ENCODE measurements around the gene GEMIN4. TPM values are rescaled to one million over a fixed set of nuclear protein-coding genes. Genes with fewer than 3 reads are reported as not detected.
"Not testable (repeated sequence)": the region's sequence is repeated elsewhere in the genome, so short reads cannot be mapped to it uniquely, and the experiment has no call there.

Gene GEMIN4
- total RNA-seq, 1 donor from 2014 or later: 18.4 TPM

DNA sequence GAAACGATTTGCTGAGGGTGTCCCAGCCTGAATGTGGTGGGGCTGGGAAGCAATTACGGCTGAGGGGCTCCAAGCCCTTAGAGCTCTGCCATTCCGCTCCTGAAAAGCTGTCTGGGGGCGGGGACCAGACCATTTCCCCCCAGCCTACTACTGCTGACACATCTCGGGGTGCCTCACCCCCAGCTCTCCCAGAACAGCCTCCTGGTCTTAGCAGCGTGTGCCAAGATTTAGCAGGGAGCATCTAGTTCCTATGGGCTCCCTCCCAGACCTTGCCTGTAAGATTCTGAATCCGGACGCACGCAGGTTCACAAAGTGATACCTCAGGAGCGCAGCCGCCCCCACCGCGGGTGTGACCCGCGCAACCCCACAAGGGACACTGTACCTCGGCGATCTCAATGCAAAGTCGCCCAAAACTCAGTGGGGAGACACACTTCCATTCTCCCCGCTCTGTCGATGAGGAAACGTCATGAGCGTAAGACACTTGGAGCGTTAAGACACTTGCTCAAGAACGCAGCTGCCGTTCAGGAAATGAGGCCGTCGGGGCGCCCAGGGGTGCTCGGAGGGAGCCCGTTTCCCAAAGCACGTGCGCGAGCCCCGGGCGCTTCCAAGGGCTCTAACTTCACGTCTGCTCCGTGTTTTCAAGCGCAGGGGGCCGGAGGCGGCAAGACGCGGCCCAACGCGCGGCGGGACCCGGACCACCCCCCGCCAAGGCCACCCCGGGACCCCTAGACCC, 629 bp downstream of the GEMIN4 start:
- H3K27ac ChIP-seq (ENCODE audit: low read depth, low read length): peak overlapping the region; percentile 72
- H3K9ac ChIP-seq (ENCODE audit: low read length): peak overlapping the region; percentile 81
- H3K4me1 ChIP-seq (ENCODE audit: insufficient read depth, low read length): peaks cover 20% of the 10 kb centered on the region
- TF ChIP-seq, protein P1, sequence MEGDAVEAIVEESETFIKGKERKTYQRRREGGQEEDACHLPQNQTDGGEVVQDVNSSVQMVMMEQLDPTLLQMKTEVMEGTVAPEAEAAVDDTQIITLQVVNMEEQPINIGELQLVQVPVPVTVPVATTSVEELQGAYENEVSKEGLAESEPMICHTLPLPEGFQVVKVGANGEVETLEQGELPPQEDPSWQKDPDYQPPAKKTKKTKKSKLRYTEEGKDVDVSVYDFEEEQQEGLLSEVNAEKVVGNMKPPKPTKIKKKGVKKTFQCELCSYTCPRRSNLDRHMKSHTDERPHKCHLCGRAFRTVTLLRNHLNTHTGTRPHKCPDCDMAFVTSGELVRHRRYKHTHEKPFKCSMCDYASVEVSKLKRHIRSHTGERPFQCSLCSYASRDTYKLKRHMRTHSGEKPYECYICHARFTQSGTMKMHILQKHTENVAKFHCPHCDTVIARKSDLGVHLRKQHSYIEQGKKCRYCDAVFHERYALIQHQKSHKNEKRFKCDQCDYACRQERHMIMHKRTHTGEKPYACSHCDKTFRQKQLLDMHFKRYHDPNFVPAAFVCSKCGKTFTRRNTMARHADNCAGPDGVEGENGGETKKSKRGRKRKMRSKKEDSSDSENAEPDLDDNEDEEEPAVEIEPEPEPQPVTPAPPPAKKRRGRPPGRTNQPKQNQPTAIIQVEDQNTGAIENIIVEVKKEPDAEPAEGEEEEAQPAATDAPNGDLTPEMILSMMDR (IDR thresholded peaks at IDR 0.05; ENCODE audit: insufficient read depth, low read depth, low read length): no peak
- no peak for TF ChIP-seq EZH2 (IDR thresholded peaks at IDR 0.05; ENCODE audit: insufficient read depth, low read length)
- Mint-ChIP-seq H3K4me3 (ENCODE audit: unreplicated experiment) (peak overlapping the region; percentile 97), H3K27me3 (ENCODE audit: low read depth, unreplicated experiment) (no peaks in the 10 kb centered on the region), H3K36me3 (ENCODE audit: low read depth, unreplicated experiment) (peaks cover 29% of the 10 kb centered on the region), H3K4me1 (ENCODE audit: low read depth, unreplicated experiment) (peaks cover 7% of the 10 kb centered on the region), H3K27ac (ENCODE audit: unreplicated experiment) (peak overlapping the region; percentile 86), H3K9me3 (ENCODE audit: unreplicated experiment) (peaks cover 6% of the 10 kb centered on the region)
- H4K20me1 ChIP-seq (ENCODE audit: insufficient read depth, low read length): peaks cover 43% of the 10 kb centered on the region
- DNase-seq (ENCODE audit: low read depth) (no peak), FAIRE-seq (no peak)
- H3K27me3 ChIP-seq (ENCODE audit: insufficient read depth, low read length): no peaks in the 10 kb centered on the region
- peaks cover 14% of the 10 kb centered on the region for H3K36me3 ChIP-seq (ENCODE audit: insufficient read depth, low read length)
- H3K9me3 ChIP-seq (ENCODE audit: insufficient read depth, low read depth, low read length): no peaks in the 10 kb centered on the region
- H3K79me2 ChIP-seq (ENCODE audit: insufficient read depth, low read length): peaks cover 51% of the 10 kb centered on the region
- peak overlapping the region; percentile 76 for H3K4me3 ChIP-seq (ENCODE audit: insufficient read depth, low read depth, low read length)
- peak overlapping the region; percentile 92 for H3K4me2 ChIP-seq (ENCODE audit: low read length)
- peak overlapping the region; percentile 98 for H2AFZ ChIP-seq (ENCODE audit: low read depth, low read length)

DNA sequence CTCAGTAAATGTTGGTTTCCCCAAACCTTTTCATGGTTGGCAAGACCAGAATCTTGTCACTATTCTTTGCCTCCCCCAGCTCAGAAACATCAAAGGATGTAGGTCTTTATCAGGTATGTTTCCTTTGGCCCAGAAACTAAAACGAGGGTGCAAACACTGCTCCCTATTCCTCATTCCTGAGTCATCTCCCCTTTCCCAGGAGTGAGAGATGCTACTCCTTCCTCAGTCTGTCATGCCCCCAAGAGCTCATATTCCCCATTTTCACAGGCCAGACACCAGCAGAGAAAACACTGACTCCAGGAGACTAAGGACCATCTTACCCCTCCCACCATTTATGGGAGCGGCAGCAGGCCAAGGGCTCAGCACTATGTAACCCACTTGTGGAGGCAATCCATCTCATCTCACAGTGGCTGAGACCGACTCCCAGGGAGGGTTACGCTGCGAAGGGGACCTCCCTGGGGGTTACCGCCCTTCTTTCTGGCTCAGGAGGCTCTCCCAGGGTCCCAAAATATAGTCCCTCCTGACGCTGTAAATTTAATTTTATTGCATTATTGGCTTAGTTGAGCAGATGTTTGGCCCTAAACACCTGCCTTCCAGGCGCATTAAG, 1.5 kb downstream of the GEMIN4 start:
- no peak overlapping the region for H3K27ac ChIP-seq (ENCODE audit: low read depth, low read length)
- H3K9me3 ChIP-seq (ENCODE audit: insufficient read depth, low read depth, low read length): no peaks in the 10 kb centered on the region
- DNase-seq (ENCODE audit: low read depth) (no peak), FAIRE-seq (no peak)
- peak overlapping the region; percentile 97 for H3K4me3 Mint-ChIP-seq (ENCODE audit: unreplicated experiment)
- H2AFZ ChIP-seq (ENCODE audit: low read depth, low read length): no peak overlapping the region
- H3K36me3 ChIP-seq (ENCODE audit: insufficient read depth, low read length): peaks cover 21% of the 10 kb centered on the region
- peaks cover 34% of the 10 kb centered on the region for H3K36me3 Mint-ChIP-seq (ENCODE audit: low read depth, unreplicated experiment)
- H3K27ac Mint-ChIP-seq (ENCODE audit: unreplicated experiment): no peak overlapping the region
- peaks cover 6% of the 10 kb centered on the region for H3K9me3 Mint-ChIP-seq (ENCODE audit: unreplicated experiment)
- H3K9ac ChIP-seq (ENCODE audit: low read length): peak overlapping the region; percentile 81
- H3K27me3 Mint-ChIP-seq (ENCODE audit: low read depth, unreplicated experiment): no peaks in the 10 kb centered on the region
- H3K4me3 ChIP-seq (ENCODE audit: insufficient read depth, low read depth, low read length): peak overlapping the region; percentile 76
- peaks cover 51% of the 10 kb centered on the region for H4K20me1 ChIP-seq (ENCODE audit: insufficient read depth, low read length)
- TF ChIP-seq, protein P1 (IDR thresholded peaks at IDR 0.05; ENCODE audit: insufficient read depth, low read depth, low read length): no peak
- no peak for TF ChIP-seq EZH2 (IDR thresholded peaks at IDR 0.05; ENCODE audit: insufficient read depth, low read length)
- peak overlapping the region; percentile 92 for H3K4me2 ChIP-seq (ENCODE audit: low read length)
- H3K79me2 ChIP-seq (ENCODE audit: insufficient read depth, low read length): peaks cover 60% of the 10 kb centered on the region
- H3K4me1 ChIP-seq (ENCODE audit: insufficient read depth, low read length): peaks cover 20% of the 10 kb centered on the region
- peaks cover 2% of the 10 kb centered on the region for H3K4me1 Mint-ChIP-seq (ENCODE audit: low read depth, unreplicated experiment)
- H3K27me3 ChIP-seq (ENCODE audit: insufficient read depth, low read length): no peaks in the 10 kb centered on the region

DNA sequence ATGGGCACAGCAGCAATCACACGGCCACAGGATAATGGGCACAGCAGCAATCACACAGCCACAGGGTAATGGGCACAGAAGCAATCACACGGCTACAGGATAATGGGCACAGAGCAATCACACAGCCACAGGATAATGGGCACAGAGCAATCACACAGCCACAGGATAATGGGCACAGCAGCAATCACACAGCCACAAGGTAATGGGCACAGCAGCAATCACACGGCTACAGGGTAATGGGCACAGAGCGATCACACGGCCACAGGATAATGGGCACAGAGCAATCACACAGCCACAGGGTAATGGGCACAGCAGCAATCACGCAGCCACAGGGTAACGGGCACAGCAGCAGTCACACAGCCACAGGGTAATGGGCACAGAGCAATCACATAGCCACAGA, 2.7 kb downstream of the GEMIN4 start:
- not testable (repeated sequence) for DNase-seq (ENCODE audit: low read depth); H3K9me3 ChIP-seq (ENCODE audit: insufficient read depth, low read depth, low read length); H3K4me2 ChIP-seq (ENCODE audit: low read length); H3K27ac Mint-ChIP-seq (ENCODE audit: unreplicated experiment); H3K4me1 Mint-ChIP-seq (ENCODE audit: low read depth, unreplicated experiment); H2AFZ ChIP-seq (ENCODE audit: low read depth, low read length); H3K9ac ChIP-seq (ENCODE audit: low read length); H3K9me3 Mint-ChIP-seq (ENCODE audit: unreplicated experiment); H3K27me3 ChIP-seq (ENCODE audit: insufficient read depth, low read length); H3K27ac ChIP-seq (ENCODE audit: low read depth, low read length); H3K4me3 ChIP-seq (ENCODE audit: insufficient read depth, low read depth, low read length); FAIRE-seq; H3K27me3 Mint-ChIP-seq (ENCODE audit: low read depth, unreplicated experiment)
- Histone ChIP-seq H4K20me1 (ENCODE audit: insufficient read depth, low read length) (peaks cover 63% of the 10 kb centered on the region), H3K36me3 (ENCODE audit: insufficient read depth, low read length) (peaks cover 31% of the 10 kb centered on the region), H3K79me2 (ENCODE audit: insufficient read depth, low read length) (peaks cover 71% of the 10 kb centered on the region), H3K4me1 (ENCODE audit: insufficient read depth, low read length) (peaks cover 20% of the 10 kb centered on the region)
- peak overlapping the region; percentile 37 for H3K4me3 Mint-ChIP-seq (ENCODE audit: unreplicated experiment)
- H3K36me3 Mint-ChIP-seq (ENCODE audit: low read depth, unreplicated experiment): peaks cover 39% of the 10 kb centered on the region

DNA sequence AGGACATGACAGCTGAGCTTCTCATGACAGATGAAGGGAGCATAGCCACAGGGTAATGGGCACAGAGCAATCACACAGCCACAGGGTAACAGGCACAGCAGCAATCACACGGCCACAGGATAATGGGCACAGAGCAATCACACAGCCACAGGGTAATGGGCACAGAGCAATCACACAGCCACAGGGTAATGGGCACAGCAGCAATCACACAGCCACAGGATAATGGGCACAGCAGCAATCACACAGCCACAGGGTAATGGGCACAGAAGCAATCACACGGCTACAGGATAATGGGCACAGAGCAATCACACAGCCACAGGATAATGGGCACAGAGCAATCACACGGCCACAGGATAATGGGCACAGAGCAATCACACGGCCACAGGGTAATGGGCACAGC, 3.5 kb downstream of the GEMIN4 start:
- Histone ChIP-seq H3K4me1 (ENCODE audit: insufficient read depth, low read length) (peaks cover 20% of the 10 kb centered on the region), H4K20me1 (ENCODE audit: insufficient read depth, low read length) (peaks cover 70% of the 10 kb centered on the region), H3K36me3 (ENCODE audit: insufficient read depth, low read length) (peaks cover 37% of the 10 kb centered on the region), H3K79me2 (ENCODE audit: insufficient read depth, low read length) (peaks cover 78% of the 10 kb centered on the region)
- not testable (repeated sequence) for H3K27me3 Mint-ChIP-seq (ENCODE audit: low read depth, unreplicated experiment); FAIRE-seq; H3K4me1 Mint-ChIP-seq (ENCODE audit: low read depth, unreplicated experiment); H3K9me3 ChIP-seq (ENCODE audit: insufficient read depth, low read depth, low read length); H3K27ac Mint-ChIP-seq (ENCODE audit: unreplicated experiment); H3K27ac ChIP-seq (ENCODE audit: low read depth, low read length); H3K9ac ChIP-seq (ENCODE audit: low read length); H3K4me2 ChIP-seq (ENCODE audit: low read length); H3K4me3 Mint-ChIP-seq (ENCODE audit: unreplicated experiment); DNase-seq (ENCODE audit: low read depth); H3K27me3 ChIP-seq (ENCODE audit: insufficient read depth, low read length); H2AFZ ChIP-seq (ENCODE audit: low read depth, low read length); H3K4me3 ChIP-seq (ENCODE audit: insufficient read depth, low read depth, low read length); H3K9me3 Mint-ChIP-seq (ENCODE audit: unreplicated experiment)
- peaks cover 40% of the 10 kb centered on the region for H3K36me3 Mint-ChIP-seq (ENCODE audit: low read depth, unreplicated experiment)

Measured in astrocyte (in vitro differentiated cells and primary cell).